ENCODE measurements around the gene HTR3E.
"Not testable (repeated sequence)": the region's sequence is repeated elsewhere in the genome, so short reads cannot be mapped to it uniquely, and the experiment has no call there.

The HTR3E gene

GRCh38 chr3:184110316-184110725 is 13.5 kb downstream of the HTR3E start:
- no peak for DNase-seq (ENCODE audit: low spot score)

- DNase-seq (ENCODE audit: low spot score) = no peak
Observed at GRCh38 chr3:184116017-184116416, 19.2 kb downstream of the HTR3E start.

- no peak for DNase-seq (ENCODE audit: low spot score)
Observed at GRCh38 chr3:184117636-184118035, 20.8 kb downstream of the HTR3E start.

DNA sequence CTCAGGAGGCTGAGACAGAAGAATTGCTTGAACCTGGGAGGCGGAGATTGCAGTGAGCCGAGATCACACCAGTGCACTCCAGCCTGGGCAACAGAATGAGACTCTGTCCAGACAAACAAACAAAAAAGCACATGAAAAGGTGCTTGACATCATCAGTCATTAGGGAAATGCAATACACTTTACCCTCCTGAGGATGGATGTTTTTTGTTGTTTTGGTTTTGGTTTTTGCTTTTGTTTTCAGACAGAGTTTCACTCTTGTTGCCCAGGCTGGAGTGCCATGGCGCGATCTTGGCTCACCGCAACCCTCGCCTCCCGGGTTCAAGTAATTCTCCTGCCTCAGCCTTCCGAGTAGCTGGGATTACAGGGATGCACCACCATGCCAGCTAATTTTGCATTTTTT is 24.2 kb downstream of the HTR3E start:
- DNase-seq (ENCODE audit: low spot score) = not testable (repeated sequence)

- no peak for DNase-seq (ENCODE audit: low spot score)
Observed at GRCh38 chr3:184126006-184126405, 29.1 kb downstream of the HTR3E start.

DNA sequence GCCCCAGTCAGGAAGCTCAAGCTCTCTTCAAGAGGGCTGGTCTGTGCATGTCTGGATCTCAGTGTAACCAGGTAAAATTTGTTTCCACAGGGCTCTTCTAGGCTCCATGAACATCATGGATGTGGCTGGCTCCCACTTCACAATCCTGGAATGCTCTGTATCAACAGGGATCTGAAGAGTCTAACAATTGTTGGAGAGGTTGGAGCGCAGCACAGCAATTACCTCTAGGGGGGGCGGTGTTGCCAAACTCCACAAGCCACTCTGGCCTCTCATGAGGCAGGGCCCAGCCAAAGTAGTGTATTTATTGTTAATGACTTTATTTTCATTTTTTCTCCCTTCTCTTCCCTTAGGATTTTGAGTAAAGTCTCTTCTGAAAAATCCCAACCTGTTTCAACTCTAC is 32.1 kb downstream of the HTR3E start:
- DNase-seq (ENCODE audit: low spot score) = peak; percentile 41

DNA sequence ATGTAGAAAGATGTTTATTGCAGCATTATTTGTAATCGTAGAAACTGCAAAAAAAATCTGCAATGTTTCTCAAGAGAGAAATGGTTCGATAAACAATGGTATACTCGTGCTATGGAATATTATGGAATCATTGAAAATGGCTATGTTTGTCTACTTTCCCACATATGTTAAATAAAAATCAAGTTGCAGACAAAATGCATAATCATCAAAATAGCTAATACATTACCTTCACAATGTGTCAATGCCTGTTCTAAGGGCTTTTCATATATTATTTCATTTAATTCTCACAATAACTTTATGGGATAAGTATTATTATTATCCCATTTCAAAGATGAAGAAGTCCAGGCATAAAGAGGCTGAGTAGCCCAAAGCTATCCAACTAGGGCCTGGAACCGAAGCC is 36.1 kb downstream of the HTR3E start:
- DNase-seq (ENCODE audit: low spot score) = no peak

- DNase-seq (ENCODE audit: low spot score) = peak; percentile 71
Observed at GRCh38 chr3:184133840-184134745, 37.2 kb downstream of the HTR3E start.

- no peak for DNase-seq (ENCODE audit: low spot score)
Observed at GRCh38 chr3:184134746-184135148, 37.9 kb downstream of the HTR3E start.

DNA sequence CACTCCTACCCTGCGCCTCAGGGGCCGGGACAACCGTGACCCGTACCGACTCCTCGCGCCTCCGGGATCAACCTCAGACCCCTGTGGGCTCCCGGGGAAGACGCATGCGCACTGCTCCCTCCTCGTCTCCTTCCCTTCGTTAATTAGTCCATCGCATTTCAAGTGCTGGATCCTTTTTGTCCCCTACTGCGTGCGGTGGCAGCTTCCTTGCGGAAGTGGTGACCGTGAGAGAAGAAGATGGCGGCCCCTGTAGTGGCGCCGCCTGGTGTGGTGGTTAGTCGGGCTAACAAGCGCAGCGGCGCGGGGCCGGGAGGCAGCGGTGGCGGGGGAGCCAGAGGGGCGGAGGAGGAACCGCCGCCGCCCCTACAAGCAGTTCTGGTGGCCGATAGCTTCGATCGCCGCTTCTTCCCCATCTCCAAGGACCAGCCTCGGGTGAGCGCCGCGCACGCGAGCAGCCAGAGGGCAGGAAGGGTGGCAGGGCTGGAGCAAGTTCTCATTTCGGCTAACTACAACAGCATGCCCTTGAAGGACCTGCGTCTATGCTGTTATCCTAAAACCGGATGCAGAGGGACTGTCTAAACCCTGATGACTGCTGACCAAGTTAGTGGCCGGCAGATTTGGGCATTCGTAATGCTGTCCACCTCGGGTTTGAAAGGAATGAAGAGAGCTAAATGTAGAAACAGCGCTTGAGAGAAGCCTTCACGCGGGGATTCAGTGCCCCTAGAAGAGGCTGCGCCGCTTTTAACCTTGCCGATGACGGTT is 38.5 kb downstream of the HTR3E start, which contains the start of gene EIF2B5:
Gene EIF2B5, plus strand, starts transcription at position 210 of the 762 bp plus-strand sequence. Its CDS starts 28 bp downstream, at position 238.
- DNase-seq (ENCODE audit: low spot score) = peak; percentile 91

DNA sequence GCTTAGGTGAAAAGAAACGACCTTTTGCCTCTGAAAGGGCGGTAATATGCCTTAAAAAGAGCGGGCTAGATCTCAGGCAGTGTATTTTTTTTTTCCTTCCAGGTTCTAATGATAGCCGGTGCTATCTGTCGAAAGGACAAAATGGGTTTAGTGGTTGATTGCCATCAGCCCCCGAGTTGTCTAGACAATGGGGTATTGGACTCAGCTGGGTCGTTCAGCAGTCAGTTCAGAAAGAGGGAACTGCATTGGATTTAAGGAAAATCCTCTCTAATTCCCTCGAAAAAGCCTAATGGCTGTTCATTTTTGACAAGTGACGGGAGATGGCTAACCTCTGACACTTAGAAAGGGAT is 39.0 kb downstream of the HTR3E start:
- no peak for DNase-seq (ENCODE audit: low spot score)

DNA sequence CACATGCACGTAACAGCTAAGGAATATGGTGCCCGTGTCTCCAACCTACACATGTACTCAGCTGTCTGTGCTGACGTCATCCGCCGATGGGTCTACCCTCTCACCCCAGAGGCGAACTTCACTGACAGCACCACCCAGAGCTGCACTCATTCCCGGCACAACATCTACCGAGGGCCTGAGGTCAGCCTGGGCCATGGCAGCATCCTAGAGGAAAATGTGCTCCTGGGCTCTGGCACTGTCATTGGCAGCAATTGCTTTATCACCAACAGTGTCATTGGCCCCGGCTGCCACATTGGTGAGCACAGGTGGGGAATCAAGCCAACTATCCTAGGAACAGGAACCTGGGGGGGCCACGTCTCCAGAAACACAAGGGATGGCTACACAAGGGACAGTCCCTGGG is 43.6 kb downstream of the HTR3E start:
- no peak for DNase-seq (ENCODE audit: low spot score)

- no peak for DNase-seq (ENCODE audit: low spot score)
Observed at GRCh38 chr3:184142199-184142598, 45.3 kb downstream of the HTR3E start.

DNA sequence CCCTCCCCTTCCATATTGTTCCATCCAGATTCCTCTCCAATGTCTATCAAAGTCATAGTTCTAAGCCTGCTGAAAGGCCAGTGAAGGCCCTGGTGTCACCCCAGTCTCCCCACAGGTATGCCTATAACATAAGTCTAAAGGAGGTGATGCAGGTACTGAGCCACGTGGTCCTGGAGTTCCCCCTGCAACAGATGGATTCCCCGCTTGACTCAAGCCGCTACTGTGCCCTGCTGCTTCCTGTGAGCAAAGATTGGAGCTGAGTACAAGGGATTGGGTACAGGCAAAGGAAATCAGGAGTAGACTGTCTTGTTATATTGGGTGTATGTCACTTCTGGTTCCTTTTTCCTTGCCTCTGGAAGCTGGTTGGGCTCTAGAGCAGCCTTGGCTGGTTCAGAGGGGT is 46.5 kb downstream of the HTR3E start:
- no peak for DNase-seq (ENCODE audit: low spot score)

GRCh38 chr3:184144505-184144904 is 47.6 kb downstream of the HTR3E start:
- no peak for DNase-seq (ENCODE audit: low spot score)

DNA sequence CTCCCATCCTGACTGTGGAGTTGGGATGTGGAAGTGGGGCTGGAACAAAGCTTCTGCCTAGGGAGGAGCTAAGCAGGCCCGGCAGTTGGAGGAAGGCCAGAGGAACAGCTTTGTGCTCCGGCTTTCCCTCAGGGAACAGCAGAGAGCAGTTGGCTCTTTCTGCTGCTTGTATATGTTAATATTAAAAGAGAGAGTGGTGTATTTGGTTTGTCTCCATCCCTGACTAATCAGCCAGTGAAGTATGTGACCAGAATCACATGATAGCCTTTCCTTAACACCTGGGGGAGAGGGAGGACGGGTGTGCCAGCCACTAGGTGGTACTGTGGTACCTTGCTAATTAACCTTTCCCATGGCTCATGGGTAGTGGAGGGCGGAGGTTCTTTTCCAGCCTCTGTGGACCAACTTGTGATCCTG is 48.3 kb downstream of the HTR3E start:
- DNase-seq (ENCODE audit: low spot score) = peak; percentile 55

- DNase-seq (ENCODE audit: low spot score) = no peak
Observed at GRCh38 chr3:184145751-184146270, 48.9 kb downstream of the HTR3E start.

DNA sequence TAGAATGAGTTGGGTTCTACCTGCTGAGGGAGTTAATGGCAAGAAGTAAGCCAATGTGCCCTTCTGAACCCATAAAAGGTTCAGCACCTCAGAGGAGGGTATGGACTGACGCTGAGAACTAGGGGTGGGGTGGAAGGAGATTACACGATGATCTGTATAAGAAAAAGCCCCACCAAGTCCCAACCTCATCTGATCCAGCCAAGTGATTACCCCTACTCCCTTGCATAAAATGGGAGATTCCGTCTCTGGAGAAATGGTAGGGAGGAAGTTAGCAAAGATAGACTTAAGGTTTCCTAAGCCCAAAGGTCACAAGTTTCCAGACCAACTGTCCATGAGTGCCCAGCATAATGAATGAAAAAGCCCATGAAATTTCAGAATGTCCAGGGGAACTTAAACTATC is 51.2 kb downstream of the HTR3E start:
- no peak for DNase-seq (ENCODE audit: low spot score)

- no peak for DNase-seq (ENCODE audit: low spot score)
Observed at GRCh38 chr3:184149123-184149522, 52.3 kb downstream of the HTR3E start.

GRCh38 chr3:184149770-184150169 is 52.9 kb downstream of the HTR3E start:
- DNase-seq (ENCODE audit: low spot score) = not testable (repeated sequence)

DNA sequence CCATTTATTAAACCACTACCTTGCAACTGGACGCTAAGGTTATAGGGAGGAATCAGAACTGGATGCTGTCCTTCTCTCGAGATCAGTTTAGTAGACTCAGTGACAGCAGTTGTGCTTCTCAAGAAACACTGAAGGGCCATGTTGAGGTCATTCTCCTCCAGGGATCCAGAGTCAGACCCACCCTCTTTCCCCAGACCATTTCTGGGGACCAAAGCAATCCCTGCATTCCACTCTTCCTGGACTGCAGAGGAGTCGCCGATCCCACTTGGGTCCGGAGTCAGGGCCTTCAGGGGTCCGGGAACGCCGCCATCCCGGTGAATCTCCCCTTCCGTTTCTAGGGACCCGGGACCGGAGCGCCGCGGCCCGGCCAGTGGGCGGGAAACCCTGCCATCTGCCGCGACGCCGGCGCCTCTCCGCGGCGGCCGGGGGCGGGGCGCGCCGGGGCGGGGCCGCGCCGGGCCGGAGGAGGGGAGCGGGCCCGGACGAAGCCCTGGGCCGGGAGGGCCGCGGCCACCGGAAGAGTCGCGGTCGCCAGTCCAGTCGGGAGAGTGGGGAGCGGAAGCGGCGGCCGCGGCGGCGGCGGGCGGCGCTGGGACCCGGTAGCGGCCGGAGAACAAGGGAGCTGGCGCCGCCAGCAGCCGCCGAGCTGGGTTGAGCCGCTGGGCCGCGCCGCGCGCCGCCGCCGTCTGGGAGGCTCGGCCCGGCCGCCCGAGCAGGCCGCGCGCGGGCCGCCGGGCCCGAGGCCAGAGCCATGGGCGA is 58.2 kb downstream of the HTR3E start, which contains the start of gene DVL3:
Gene DVL3, plus strand, starts transcription at position 493 of the 759 bp plus-strand sequence. Its CDS starts 259 bp downstream, at position 752.
- peak; percentile 90 for DNase-seq (ENCODE audit: low spot score)

All from AG08396 (cell line).